ENCODE measurements around the gene ZNF385D.

ZNF385D gene

GRCh38 chr3:21792176-21792575, 41.2 kb upstream of the ZNF385D start:
- no peak for DNase-seq (ENCODE audit: low read depth, low spot score)
- TF ChIP-seq CTCF (IDR thresholded peaks at IDR 0.05; ENCODE audit: insufficient read depth, low read length, missing control alignments): no peak
- ChIA-PET CTCF (no interaction called here), POLR2A (no interaction called here)
- H3K4me3 ChIP-seq (ENCODE audit: low read depth, low read length): no peak overlapping the region

GRCh38 chr3:21791356-21791755, 40.3 kb upstream of the ZNF385D start:
- ChIA-PET CTCF (no interaction called here), POLR2A (interaction anchor here (0.7 kb wide), 1 partner anchor 192 kb away, joined by 3 read pairs; no protein-coding TSS in a partner anchor)

GRCh38 chr3:21790466-21790865, 39.5 kb upstream of the ZNF385D start:
- DNase-seq (ENCODE audit: low read depth, low spot score): no peak
- H3K4me3 ChIP-seq (ENCODE audit: low read depth, low read length): no peak overlapping the region
- ChIA-PET POLR2A (interaction anchor here (0.7 kb wide), 1 partner anchor 191 kb away, joined by 3 read pairs; no protein-coding TSS in a partner anchor), CTCF (no interaction called here)
- TF ChIP-seq CTCF (IDR thresholded peaks at IDR 0.05; ENCODE audit: insufficient read depth, low read length, missing control alignments): no peak

More at GRCh38 chr3:21791356-21791755, 40.3 kb upstream of the ZNF385D start:
- TF ChIP-seq CTCF (IDR thresholded peaks at IDR 0.05; ENCODE audit: insufficient read depth, low read length, missing control alignments): no peak
- DNase-seq (ENCODE audit: low read depth, low spot score): no peak
- H3K4me3 ChIP-seq (ENCODE audit: low read depth, low read length): no peak overlapping the region

- DNase-seq (ENCODE audit: low read depth, low spot score): no peak
- H3K4me3 ChIP-seq (ENCODE audit: low read depth, low read length): no peak overlapping the region
- TF ChIP-seq CTCF (IDR thresholded peaks at IDR 0.05; ENCODE audit: insufficient read depth, low read length, missing control alignments): no peak
- ChIA-PET CTCF (no interaction called here), POLR2A (no interaction called here)
These were observed 38.7 kb upstream of the ZNF385D start for GRCh38 chr3:21789730-21790129.

- CTCF ChIA-PET: no interaction called here
- TF ChIP-seq CTCF (IDR thresholded peaks at IDR 0.05; ENCODE audit: insufficient read depth, low read length, missing control alignments): no peak
- DNase-seq (ENCODE audit: low read depth, low spot score): no peak
- POLR2A ChIA-PET: no interaction called here
- no peak overlapping the region for H3K4me3 ChIP-seq (ENCODE audit: low read depth, low read length)
These were observed 35.4 kb upstream of the ZNF385D start for GRCh38 chr3:21786438-21786797.

- CTCF ChIA-PET: no interaction called here
- DNase-seq (ENCODE audit: low read depth, low spot score): no peak
- no peak overlapping the region for H3K4me3 ChIP-seq (ENCODE audit: low read depth, low read length)
- no peak for TF ChIP-seq CTCF (IDR thresholded peaks at IDR 0.05; ENCODE audit: insufficient read depth, low read length, missing control alignments)
- POLR2A ChIA-PET: no interaction called here
These were observed 34.9 kb upstream of the ZNF385D start for GRCh38 chr3:21785765-21786437.

Data from AG04449 (cell line).